HCT116 (cell line): ENCODE results near the gene TMEM52B.

ENCODE experiments used
- EZH2phosphoT487 ChIP-seq: fragments of 200-600 bp; IDR thresholded peaks from 2 replicates; pipeline ENCODE4 v1.6.1; 2018; ENCODE audit warnings: antibody characterized with exemption, borderline replicate concordance
- POLR2A ChIP-seq: IDR thresholded peaks from 2 replicates; pipeline ENCODE4 v1.7.0; 2011; ENCODE audit warnings: borderline replicate concordance; ENCODE audit not compliant: insufficient read depth, insufficient read length; ENCODE audit errors: extremely low read depth
- POLR2AphosphoS5 ChIP-seq: IDR thresholded peaks from 2 replicates; pipeline ENCODE4 v1.6.1; 2011; ENCODE audit warnings: mild to moderate bottlenecking, low read depth, low read length, moderate library complexity

DNA sequence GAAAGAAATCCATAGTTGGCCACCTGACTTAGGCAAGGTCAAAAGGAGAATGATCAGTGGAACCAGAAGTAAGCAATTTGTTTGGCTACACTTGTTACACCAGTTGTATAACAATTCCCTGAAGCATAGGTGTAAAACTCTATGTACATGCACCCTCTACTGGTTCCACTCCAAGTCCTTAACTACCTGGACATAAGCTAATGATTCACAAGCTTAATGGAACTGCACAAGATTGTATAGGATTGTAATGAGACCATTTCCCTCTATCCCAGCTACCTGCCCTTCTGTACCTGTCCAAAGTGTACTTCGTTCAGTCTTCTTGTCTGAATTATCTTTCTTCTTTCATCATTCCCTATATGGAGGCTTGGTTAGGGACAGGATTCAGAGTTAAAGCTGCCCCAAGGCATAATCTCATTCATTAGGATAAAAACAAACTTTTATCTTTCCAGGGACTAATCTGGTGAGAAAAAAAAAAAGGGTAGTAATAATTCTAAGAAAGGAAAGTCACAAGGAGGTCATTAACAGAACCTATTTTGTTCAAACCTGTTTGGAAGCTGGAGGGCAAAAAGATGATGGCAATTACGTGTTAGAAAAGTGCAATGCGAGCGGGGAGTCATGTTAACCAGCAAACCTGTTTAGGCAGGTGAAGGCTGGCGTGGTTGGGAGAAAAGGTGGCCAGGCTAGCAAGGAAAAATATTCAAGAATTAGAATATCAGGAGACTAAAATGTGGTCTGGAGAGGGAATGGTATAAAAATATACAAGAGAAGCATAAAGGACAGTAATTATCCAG lies 2.8 kb upstream of the TMEM52B start:
- TF ChIP-seq POLR2A (no peak), POLR2AphosphoS5 (no peak), EZH2phosphoT487 (no peak)
